Stimulated activated naive CD4-positive, alpha-beta T cell treated with Interleukin-2 at 50 U/mL for 16 hours (primary cell): ENCODE results near the gene BCL7B.
"Not testable (repeated sequence)": the region's sequence is repeated elsewhere in the genome, so short reads cannot be mapped to it uniquely, and the experiment has no call there.

ENCODE experiments used
- DNase-seq: peaks from one replicate; lab custom pipeline; 2025; lab: John Stamatoyannopoulos, UW

Gene BCL7B

DNA sequence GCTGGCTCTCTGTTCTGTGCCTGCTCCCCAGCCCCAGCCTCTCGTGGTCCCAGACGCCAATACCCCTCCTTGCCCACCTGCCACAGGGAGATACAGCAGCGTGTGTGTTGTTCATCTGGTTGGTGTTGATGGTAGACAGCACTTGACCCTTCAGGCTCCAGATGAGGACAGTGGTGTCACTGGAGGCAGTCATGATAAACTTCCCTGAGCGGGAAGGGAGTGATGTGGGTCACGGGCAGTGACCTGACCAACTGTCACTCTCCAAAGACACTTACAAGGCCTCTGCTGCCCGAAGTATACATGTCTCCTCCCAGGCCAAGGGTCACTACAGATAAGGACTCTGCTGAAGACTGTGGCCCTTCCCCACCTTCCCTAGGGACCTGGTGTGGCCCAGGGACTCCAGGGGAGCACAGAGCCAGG, 15.3 kb upstream of the BCL7B start:
- no peak for DNase-seq

DNA sequence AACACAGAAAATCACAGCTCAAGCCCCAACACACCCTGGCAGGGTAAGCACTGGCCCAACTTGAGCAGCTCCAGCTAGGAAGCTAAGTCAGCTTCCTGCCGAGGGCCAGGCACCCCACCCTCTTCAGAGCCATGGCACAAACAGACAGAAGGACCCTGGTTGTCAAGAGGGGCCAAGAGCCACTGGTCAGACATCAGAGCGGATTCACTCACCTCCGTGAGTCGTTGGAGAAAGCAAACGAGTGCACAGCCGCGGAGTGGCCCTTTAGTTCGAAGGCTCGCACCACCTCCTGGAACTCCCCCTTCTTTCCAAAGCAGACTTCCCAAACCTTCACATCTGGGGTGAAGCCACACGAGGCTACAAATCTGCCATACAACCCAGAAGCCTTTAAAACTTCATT, 13.5 kb upstream of the BCL7B start:
- no peak for DNase-seq

GRCh38 chr7:73570521-73570920, 13.0 kb upstream of the BCL7B start:
- DNase-seq: no peak

DNA sequence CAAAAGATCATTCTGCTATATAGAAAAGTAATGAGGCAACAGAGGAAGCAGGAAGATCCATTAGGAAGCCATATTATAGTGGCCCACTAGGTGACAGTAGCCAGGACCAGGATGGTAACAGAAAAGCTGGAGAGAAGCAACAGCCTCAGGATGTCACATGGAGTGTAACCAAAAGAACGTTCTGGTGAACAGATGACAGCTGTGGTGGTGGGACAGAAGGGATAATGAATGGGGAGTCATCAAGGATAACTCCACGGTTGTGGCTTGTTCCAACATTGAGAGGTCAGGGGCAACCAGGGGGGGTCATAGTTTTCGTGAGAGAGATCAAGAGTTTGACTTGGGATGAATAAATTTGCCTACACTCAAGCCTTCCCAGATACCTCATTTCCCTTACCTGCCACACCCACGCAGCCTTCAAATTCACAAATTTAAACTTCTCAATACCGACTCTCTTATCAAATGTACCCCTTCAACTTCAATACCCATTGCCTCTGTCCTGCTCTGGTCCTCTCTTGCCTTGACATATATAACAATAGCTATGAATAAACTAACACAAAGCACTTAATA, 11.6 kb upstream of the BCL7B start:
- no peak for DNase-seq

GRCh38 chr7:73567846-73568685, 10.6 kb upstream of the BCL7B start:
- no peak for DNase-seq

- DNase-seq: no peak
Measured at GRCh38 chr7:73567140-73567539, 9.7 kb upstream of the BCL7B start.

DNA sequence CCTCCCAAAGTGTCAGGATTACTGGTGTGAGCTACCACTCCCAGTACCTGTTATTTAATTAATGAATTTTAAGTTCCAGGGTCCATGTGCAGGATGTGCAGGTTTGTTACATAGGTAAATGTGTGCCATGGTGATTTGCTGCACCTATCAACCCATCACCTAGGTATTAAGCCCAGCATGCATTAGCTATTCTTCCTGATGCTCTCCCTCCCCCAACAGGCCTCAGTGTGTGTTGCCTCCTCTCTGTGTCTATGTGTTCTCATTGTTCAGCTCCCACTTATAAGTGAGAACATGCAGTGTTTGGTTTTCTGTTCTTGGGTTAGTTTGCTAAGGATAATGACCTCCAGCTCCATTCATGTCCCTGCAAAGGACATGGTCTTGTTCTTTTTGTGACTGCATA, 8.9 kb upstream of the BCL7B start:
- not testable (repeated sequence) for DNase-seq

DNA sequence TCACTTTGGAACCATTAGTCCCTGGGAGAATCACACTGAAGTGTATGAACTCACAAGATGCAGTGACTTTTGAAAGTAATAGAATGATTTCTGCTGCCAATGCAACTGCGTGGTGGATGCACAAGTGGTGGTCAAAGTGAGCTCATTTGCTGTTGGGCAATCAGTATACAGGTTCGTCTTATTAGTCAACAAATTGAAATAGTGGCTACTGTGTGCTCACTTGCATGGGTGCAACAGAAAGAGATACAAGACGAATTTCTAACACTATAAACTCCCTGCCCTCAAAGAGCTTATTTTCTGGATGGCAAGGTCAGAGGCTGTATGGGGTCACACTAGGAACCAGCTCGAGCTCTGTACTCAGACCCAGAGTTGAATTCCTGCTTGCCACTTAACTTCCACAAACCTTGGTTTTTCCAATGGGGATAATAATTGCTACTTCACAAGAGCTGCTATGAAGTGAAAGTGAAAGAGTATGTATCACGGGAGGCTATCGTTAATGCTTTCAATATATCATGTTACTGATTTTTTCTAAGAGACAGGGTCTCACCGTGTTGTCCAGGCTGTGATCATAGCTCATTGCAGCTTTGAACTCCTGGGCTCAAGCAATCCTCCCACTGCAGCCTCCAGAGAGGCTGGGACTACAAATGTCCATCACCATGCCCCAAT, 8.3 kb upstream of the BCL7B start:
- no peak for DNase-seq

GRCh38 chr7:73560109-73560835, 2.8 kb upstream of the BCL7B start:
- DNase-seq: no peak

DNA sequence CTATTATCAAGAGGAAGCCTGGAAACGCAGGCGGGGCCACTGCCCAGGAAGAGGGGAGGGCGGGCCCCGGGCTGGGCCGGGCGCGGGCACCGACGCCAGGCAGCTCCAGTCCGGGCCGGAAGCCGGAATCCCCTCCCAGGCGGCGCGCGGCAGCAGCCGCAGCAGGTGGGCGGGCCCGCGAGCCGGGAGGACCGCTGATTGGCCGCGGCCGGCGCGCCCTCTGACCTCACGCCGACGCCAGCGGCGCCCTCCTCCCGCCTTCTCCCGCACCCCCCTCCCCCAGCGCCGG, 438 bp downstream of the BCL7B start:
- peak; percentile 89 for DNase-seq

- DNase-seq: no peak
Measured at GRCh38 chr7:73556208-73557107, 1.0 kb downstream of the BCL7B start.

GRCh38 chr7:73555411-73555982, 2.0 kb downstream of the BCL7B start:
- DNase-seq: no peak

DNA sequence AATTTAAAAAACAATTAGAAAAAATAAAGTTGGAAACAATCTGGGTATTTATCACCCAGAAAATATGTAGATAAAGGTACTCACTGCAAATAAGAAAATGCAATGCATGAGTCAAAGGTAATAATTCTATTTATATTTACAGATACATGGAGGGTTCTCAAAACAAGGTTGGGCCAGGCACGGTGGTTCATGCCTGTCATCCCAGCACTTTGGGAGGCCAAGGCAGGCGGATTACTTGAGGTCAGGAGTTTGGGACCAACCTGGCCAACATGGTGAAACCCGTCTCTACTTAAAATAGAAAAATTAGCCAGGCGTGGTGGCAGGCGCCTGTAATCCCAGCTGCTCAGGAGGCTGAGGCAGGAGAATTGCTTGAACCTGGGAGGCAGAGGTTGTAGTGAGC, 7.4 kb downstream of the BCL7B start:
- not testable (repeated sequence) for DNase-seq

- DNase-seq: no peak
Measured at GRCh38 chr7:73549176-73549575, 8.3 kb downstream of the BCL7B start.

GRCh38 chr7:73547841-73548240, 9.6 kb downstream of the BCL7B start:
- no peak for DNase-seq

DNA sequence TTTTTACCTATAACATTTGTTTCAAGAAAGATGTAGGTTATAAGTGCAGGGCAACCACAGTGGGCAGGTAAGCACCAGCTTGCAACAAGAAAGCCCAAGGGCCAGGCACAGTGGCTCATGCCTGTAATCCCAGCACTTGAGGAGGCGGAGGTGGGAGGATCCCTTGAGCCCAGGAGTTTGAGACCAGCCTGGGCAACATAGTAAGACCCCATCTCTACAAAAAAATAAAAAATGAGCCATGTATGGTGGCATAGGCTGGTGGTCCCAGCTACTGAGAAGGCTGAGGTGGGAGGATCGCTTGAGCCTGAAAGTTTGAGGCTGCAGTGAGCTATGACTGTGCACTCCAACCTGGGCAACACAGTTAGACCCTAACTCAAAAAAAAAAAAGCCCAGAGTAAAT, 12.8 kb downstream of the BCL7B start:
- DNase-seq: no peak

- DNase-seq: no peak
Measured at GRCh38 chr7:73541722-73542121, 15.8 kb downstream of the BCL7B start.

DNA sequence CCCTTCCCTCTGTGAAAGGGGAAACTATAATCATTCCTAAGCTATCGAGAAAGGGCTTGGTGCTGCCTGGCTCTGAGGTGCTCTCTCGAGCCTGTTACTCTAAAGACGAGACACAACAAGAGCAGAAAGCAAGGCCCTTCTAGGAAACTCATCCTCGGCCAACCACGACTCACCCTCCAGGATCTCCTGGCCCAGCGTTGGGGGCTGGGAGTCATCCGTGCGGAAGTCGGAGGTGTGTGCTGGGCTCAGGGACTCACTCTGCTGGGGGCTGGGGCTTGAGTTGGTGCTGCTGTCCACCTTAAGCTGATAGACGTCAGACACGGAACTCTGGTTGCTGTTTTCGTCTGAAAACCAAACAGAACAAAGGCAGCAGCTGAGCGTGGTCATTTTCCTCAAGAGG, 17.8 kb downstream of the BCL7B start:
- DNase-seq: no peak

DNA sequence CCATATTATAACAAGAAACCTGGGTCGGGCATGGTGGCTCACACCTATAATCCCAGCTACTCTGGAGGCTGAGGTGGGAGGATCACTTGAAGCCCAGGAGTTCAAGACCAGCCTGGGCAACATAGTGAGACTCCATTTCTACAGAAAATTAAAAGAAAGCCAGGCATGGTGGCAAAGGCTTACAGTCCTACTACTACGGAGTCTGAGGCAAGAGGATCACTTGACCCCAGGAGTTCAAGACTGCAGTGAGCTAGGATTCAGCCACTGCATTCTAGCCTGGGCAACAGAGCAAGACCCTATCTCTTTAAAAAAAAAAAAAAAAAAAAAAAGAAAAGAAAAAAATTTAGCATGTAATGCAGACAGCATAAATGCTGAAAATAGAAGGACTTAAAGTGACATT, 19.0 kb downstream of the BCL7B start:
- DNase-seq: not testable (repeated sequence)

- no peak for DNase-seq
Measured at GRCh38 chr7:73537051-73537450, 20.4 kb downstream of the BCL7B start.

DNA sequence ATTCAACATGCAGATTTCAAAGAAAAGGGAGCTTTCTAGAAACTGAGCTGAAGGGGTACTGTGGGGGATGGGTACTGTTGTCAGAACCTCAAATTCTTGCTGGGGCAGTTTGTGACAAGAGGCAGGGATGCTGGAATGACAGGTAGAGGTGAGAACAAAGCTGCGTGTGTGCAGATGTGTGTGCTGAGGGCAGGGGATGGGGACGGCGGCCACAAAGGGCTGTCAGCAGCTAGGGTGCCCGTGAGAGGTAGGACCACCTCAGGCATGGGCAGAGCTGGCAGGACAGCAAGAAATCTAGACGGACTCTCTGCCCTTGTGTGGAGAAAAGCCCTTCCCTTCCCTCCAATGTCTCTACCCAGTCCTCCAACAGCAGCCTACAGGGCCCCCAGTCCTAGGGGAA, 21.0 kb downstream of the BCL7B start:
- no peak for DNase-seq
